ENCODE data around the gene FHIP1A.

The FHIP1A gene

DNA sequence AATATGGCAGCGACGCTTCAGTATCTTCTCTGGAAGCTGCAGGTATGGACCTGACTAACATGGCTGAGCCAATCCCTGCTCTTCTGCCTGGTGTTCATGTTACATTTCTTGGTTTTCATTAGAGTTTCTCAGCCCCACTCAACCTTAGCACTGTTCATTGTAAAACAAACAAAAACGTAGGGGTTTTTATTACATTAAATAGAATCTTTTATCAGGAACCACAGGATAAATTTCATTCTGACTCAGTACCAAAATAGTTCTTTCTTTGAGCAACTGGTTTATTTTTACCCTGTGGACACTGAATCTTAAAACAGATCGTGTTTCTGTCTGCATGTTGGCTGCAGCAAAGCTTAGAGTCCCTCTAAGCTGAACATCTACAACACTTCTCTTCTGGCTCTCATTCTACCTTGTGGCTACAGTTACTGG, 27.1 kb downstream of the FHIP1A start:
- Histone ChIP-seq H3K36me3 (ENCODE audit: insufficient read depth, low read length) (no peaks in the 10 kb centered on the region), H3K4me3 (ENCODE audit: low read length) (peak overlapping the region; percentile 14), H3K9ac (ENCODE audit: low read depth, low read length) (peak overlapping the region; percentile 9), H3K4me2 (ENCODE audit: low read length) (peak overlapping the region; percentile 49), H3K9me3 (replicated peaks; ENCODE audit: low read length) (no peaks in the 10 kb centered on the region), H3K27me3 (ENCODE audit: control insufficient read depth, insufficient read depth, low read length) (no peaks in the 10 kb centered on the region), H3K4me1 (ENCODE audit: control insufficient read depth, insufficient read depth, low read length) (peaks cover 30% of the 10 kb centered on the region)

- H3K4me1 ChIP-seq (ENCODE audit: control insufficient read depth, insufficient read depth, low read length): peaks cover 30% of the 10 kb centered on the region
- H3K9ac ChIP-seq (ENCODE audit: low read depth, low read length): no peak overlapping the region
- no peak overlapping the region for H3K4me2 ChIP-seq (ENCODE audit: low read length)
- H3K4me3 ChIP-seq (ENCODE audit: low read length): no peak overlapping the region
- no peaks in the 10 kb centered on the region for H3K36me3 ChIP-seq (ENCODE audit: insufficient read depth, low read length)
- no peaks in the 10 kb centered on the region for H3K27me3 ChIP-seq (ENCODE audit: control insufficient read depth, insufficient read depth, low read length)
- no peaks in the 10 kb centered on the region for H3K9me3 ChIP-seq (replicated peaks; ENCODE audit: low read length)
These were observed 28.5 kb downstream of the FHIP1A start for GRCh38 chr4:151437505-151437904.

GRCh38 chr4:151438154-151438553, 29.2 kb downstream of the FHIP1A start:
- Histone ChIP-seq H3K36me3 (ENCODE audit: insufficient read depth, low read length) (no peaks in the 10 kb centered on the region), H3K9me3 (replicated peaks; ENCODE audit: low read length) (no peaks in the 10 kb centered on the region), H3K27me3 (ENCODE audit: control insufficient read depth, insufficient read depth, low read length) (no peaks in the 10 kb centered on the region), H3K4me3 (ENCODE audit: low read length) (no peak overlapping the region), H3K4me1 (ENCODE audit: control insufficient read depth, insufficient read depth, low read length) (peaks cover 30% of the 10 kb centered on the region), H3K4me2 (ENCODE audit: low read length) (no peak overlapping the region), H3K9ac (ENCODE audit: low read depth, low read length) (no peak overlapping the region)

DNA sequence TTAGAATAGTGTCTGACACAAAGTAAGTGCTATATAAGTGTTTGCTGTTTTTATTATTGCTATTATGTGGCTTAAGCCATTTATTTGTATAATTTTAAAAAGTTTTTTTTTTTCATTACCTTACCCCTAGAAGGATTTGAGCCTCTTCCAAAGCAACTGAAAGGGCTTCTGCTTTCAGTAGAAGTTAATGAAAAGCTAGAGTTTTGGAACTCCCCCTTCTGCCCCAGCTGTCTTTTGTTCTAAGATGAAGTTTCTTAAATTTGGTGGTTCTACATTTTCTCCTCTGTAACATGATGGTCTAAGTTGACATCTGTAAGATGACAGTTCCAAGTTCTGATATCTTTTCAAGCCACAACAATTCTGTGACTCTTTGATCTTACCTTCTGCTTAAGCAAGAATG, 30.3 kb downstream of the FHIP1A start:
- H3K9ac ChIP-seq (ENCODE audit: low read depth, low read length): no peak overlapping the region
- no peak overlapping the region for H3K4me3 ChIP-seq (ENCODE audit: low read length)
- H3K27me3 ChIP-seq (ENCODE audit: control insufficient read depth, insufficient read depth, low read length): no peaks in the 10 kb centered on the region
- H3K4me2 ChIP-seq (ENCODE audit: low read length): no peak overlapping the region
- H3K4me1 ChIP-seq (ENCODE audit: control insufficient read depth, insufficient read depth, low read length): peaks cover 27% of the 10 kb centered on the region
- no peaks in the 10 kb centered on the region for H3K9me3 ChIP-seq (replicated peaks; ENCODE audit: low read length)
- H3K36me3 ChIP-seq (ENCODE audit: insufficient read depth, low read length): no peaks in the 10 kb centered on the region

- Histone ChIP-seq H3K9me3 (replicated peaks; ENCODE audit: low read length) (no peaks in the 10 kb centered on the region), H3K27me3 (ENCODE audit: control insufficient read depth, insufficient read depth, low read length) (no peaks in the 10 kb centered on the region), H3K4me2 (ENCODE audit: low read length) (no peak overlapping the region), H3K9ac (ENCODE audit: low read depth, low read length) (no peak overlapping the region), H3K36me3 (ENCODE audit: insufficient read depth, low read length) (no peaks in the 10 kb centered on the region), H3K4me3 (ENCODE audit: low read length) (no peak overlapping the region), H3K4me1 (ENCODE audit: control insufficient read depth, insufficient read depth, low read length) (peaks cover 7% of the 10 kb centered on the region)
These were observed 33.0 kb downstream of the FHIP1A start for GRCh38 chr4:151442002-151442401.

DNA sequence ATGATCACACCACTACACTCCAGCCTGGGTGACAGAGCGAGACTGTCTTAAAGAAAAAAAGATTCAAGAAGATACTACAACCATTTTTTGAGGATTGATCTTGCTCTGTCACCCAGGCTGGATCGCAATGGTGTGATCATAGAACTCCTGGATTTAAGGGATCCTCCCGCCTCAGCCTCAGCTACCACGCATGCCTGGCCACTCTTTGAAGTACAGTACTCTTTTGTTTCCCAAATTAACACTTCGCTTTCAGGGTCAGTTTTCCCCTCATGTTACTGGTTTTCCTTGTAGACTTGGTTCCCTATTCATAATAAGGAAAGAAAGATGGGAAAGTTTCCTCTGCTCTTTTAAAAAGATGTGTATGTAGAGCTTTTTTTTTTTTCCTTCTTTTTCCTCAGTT, 34.3 kb downstream of the FHIP1A start:
- H3K9me3 ChIP-seq (replicated peaks; ENCODE audit: low read length): no peaks in the 10 kb centered on the region
- H3K4me2 ChIP-seq (ENCODE audit: low read length): no peak overlapping the region
- H3K4me3 ChIP-seq (ENCODE audit: low read length): no peak overlapping the region
- H3K9ac ChIP-seq (ENCODE audit: low read depth, low read length): no peak overlapping the region
- no peaks in the 10 kb centered on the region for H3K36me3 ChIP-seq (ENCODE audit: insufficient read depth, low read length)
- H3K27me3 ChIP-seq (ENCODE audit: control insufficient read depth, insufficient read depth, low read length): no peaks in the 10 kb centered on the region
- no peaks in the 10 kb centered on the region for H3K4me1 ChIP-seq (ENCODE audit: control insufficient read depth, insufficient read depth, low read length)

- H3K4me3 ChIP-seq (ENCODE audit: low read length): no peak overlapping the region
- H3K4me2 ChIP-seq (ENCODE audit: low read length): no peak overlapping the region
- no peaks in the 10 kb centered on the region for H3K4me1 ChIP-seq (ENCODE audit: control insufficient read depth, insufficient read depth, low read length)
- H3K27me3 ChIP-seq (ENCODE audit: control insufficient read depth, insufficient read depth, low read length): no peaks in the 10 kb centered on the region
- H3K9ac ChIP-seq (ENCODE audit: low read depth, low read length): no peak overlapping the region
- H3K9me3 ChIP-seq (replicated peaks; ENCODE audit: low read length): no peaks in the 10 kb centered on the region
- no peaks in the 10 kb centered on the region for H3K36me3 ChIP-seq (ENCODE audit: insufficient read depth, low read length)
These were observed 34.8 kb downstream of the FHIP1A start for GRCh38 chr4:151443752-151444151.

GRCh38 chr4:151446208-151446607, 37.2 kb downstream of the FHIP1A start:
- no peaks in the 10 kb centered on the region for H3K4me1 ChIP-seq (ENCODE audit: control insufficient read depth, insufficient read depth, low read length)
- no peak overlapping the region for H3K4me3 ChIP-seq (ENCODE audit: low read length)
- H3K27me3 ChIP-seq (ENCODE audit: control insufficient read depth, insufficient read depth, low read length): no peaks in the 10 kb centered on the region
- H3K9ac ChIP-seq (ENCODE audit: low read depth, low read length): no peak overlapping the region
- H3K9me3 ChIP-seq (replicated peaks; ENCODE audit: low read length): no peaks in the 10 kb centered on the region
- no peaks in the 10 kb centered on the region for H3K36me3 ChIP-seq (ENCODE audit: insufficient read depth, low read length)
- no peak overlapping the region for H3K4me2 ChIP-seq (ENCODE audit: low read length)

DNA sequence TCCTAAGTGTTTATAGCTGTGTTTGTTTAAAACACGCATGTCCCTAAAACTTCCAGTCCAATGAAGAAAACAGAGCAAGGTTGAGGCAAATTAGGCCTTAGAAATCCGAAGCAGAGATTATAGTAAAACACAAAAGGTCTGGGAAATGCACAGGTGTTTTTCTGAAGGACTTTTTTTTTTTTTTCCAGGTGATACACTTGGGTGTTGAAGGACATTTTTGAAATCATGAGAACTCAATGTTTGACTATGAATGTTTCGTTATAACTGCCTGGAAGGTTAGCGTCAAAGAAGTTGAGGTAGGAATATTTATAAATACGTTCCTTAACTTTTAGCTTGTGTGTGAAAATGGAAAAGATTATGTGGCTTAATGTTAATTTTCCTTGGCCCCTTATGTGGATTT, 45.5 kb downstream of the FHIP1A start:
- Histone ChIP-seq H3K4me2 (ENCODE audit: low read length) (no peak overlapping the region), H3K4me1 (ENCODE audit: control insufficient read depth, insufficient read depth, low read length) (no peaks in the 10 kb centered on the region), H3K9ac (ENCODE audit: low read depth, low read length) (no peak overlapping the region), H3K9me3 (replicated peaks; ENCODE audit: low read length) (no peaks in the 10 kb centered on the region), H3K4me3 (ENCODE audit: low read length) (no peak overlapping the region), H3K36me3 (ENCODE audit: insufficient read depth, low read length) (no peaks in the 10 kb centered on the region), H3K27me3 (ENCODE audit: control insufficient read depth, insufficient read depth, low read length) (no peaks in the 10 kb centered on the region)

DNA sequence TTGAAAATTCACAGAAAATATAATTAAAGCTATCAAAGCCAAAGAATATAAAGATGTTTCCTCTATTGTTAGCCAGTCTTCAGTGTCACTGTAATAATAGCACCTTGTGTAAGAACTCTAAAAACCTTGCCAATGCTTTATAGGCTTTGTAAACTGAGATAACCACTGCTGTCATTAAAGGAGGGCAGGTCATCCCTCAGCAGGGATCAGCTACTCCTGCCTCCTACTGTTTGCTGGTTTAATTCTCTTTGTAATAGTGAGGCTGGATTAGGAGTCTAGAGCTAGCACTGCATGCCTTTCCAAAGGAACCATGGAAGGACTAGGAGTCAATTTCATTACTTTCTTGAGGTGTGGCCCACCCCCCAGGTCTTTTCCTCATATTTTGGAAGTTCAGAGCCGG, 46.2 kb downstream of the FHIP1A start:
- Histone ChIP-seq H3K4me1 (ENCODE audit: control insufficient read depth, insufficient read depth, low read length) (no peaks in the 10 kb centered on the region), H3K27me3 (ENCODE audit: control insufficient read depth, insufficient read depth, low read length) (no peaks in the 10 kb centered on the region), H3K9me3 (replicated peaks; ENCODE audit: low read length) (no peaks in the 10 kb centered on the region), H3K36me3 (ENCODE audit: insufficient read depth, low read length) (no peaks in the 10 kb centered on the region), H3K4me2 (ENCODE audit: low read length) (no peak overlapping the region), H3K9ac (ENCODE audit: low read depth, low read length) (no peak overlapping the region), H3K4me3 (ENCODE audit: low read length) (no peak overlapping the region)

DNA sequence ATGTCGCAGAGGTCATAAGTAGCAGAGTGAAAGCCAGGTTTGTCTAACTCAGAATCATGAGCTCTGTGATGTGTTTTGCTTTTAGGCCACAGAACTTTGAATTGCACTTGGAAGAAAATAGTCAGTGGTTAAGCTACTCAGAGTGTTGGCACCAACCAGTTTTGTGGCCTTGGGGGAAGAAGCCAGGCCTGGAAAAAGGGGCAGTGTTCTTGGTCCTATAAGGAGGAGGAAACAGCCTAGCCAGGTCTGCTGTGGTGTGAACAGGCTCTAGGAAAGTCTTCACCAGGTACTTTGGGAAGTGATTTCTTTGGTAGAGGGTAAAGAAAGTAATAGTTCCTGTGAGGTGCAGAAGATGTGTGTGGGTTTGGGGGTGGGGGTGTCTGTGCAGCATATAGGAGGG, 49.2 kb downstream of the FHIP1A start:
- no peaks in the 10 kb centered on the region for H3K4me1 ChIP-seq (ENCODE audit: control insufficient read depth, insufficient read depth, low read length)
- H3K4me3 ChIP-seq (ENCODE audit: low read length): no peak overlapping the region
- H3K36me3 ChIP-seq (ENCODE audit: insufficient read depth, low read length): no peaks in the 10 kb centered on the region
- no peaks in the 10 kb centered on the region for H3K9me3 ChIP-seq (replicated peaks; ENCODE audit: low read length)
- H3K27me3 ChIP-seq (ENCODE audit: control insufficient read depth, insufficient read depth, low read length): no peaks in the 10 kb centered on the region
- no peak overlapping the region for H3K4me2 ChIP-seq (ENCODE audit: low read length)
- no peak overlapping the region for H3K9ac ChIP-seq (ENCODE audit: low read depth, low read length)

All from skeletal muscle satellite cell (primary cell).